HG02870 (cell line): ENCODE results near the gene WWOX.

Source experiments
- ATAC-seq: cut with Tn5 transposase; IDR thresholded peaks from one replicate; pipeline ENCODE4 v1.9.1; 2021; ENCODE audit warnings: mild to moderate bottlenecking, moderate library complexity; ENCODE audit not compliant: unreplicated experiment

WWOX gene

GRCh38 chr16:78773291-78773702, 673.8 kb downstream of the WWOX start:
- no peak for ATAC-seq

GRCh38 chr16:78773706-78774105, 674.3 kb downstream of the WWOX start:
- no peak for ATAC-seq

DNA sequence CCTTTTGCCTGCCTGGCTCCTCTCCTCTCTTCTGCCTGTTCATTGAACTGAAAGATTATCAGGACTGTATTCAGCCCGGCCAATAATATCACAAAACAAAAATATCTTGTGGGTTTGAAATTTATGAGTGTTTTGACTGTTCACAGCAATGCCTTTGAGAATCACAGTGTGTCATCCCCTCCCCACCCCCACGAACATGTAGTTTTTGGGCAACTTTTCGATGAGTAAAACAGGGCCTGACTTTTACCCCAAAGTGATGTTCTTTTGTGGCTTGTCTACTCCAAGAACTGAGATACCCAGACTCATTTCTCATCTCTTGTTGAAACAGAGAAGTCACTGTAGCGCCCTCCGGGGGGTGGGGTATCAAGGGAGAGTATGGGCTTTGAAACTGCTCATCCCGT, 675.7 kb downstream of the WWOX start:
- no peak for ATAC-seq

- no peak for ATAC-seq
Measured at GRCh38 chr16:78778101-78779004, 678.9 kb downstream of the WWOX start.

GRCh38 chr16:78780808-78781207, 681.4 kb downstream of the WWOX start:
- no peak for ATAC-seq

DNA sequence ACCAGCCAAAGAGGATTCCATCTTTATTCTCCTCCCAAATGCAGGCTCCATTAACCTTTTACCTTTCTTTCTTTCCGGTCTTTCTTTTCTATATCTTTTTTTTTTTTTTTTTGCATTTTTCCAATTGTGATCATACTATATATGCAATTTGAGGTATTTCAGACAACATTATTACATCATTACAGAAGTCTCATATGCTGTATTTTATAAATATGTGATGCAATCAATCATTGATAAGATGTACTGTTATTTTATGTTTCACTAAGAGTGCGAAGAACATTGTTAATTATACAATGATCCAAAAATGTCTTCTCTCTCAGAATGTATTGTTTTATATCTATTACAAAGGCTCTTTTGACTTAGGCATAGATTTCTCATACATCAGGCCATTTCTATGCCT, 683.1 kb downstream of the WWOX start:
- no peak for ATAC-seq

- ATAC-seq, result no peak
Measured at GRCh38 chr16:78783570-78784079, 684.2 kb downstream of the WWOX start.

GRCh38 chr16:78784771-78785170, 685.3 kb downstream of the WWOX start:
- no peak for ATAC-seq

DNA sequence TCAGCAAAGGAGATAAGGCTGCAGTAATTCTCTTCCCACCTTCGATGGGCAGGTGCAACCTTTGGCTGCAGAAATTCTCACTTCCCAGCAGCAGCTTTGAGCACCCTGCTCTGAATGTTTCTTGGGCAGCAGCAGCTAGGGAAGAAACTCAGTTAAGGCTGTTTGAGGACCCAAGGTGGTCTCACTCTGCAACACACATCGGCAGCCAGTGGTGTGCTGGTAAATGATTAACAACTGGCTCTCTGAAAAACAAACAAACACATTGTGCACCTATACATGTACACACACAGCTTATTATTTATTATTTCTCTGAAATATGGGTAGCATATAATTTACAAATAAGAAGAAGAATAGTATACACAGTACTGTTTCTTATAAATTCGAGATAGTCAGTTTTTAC, 685.8 kb downstream of the WWOX start:
- ATAC-seq, result no peak

DNA sequence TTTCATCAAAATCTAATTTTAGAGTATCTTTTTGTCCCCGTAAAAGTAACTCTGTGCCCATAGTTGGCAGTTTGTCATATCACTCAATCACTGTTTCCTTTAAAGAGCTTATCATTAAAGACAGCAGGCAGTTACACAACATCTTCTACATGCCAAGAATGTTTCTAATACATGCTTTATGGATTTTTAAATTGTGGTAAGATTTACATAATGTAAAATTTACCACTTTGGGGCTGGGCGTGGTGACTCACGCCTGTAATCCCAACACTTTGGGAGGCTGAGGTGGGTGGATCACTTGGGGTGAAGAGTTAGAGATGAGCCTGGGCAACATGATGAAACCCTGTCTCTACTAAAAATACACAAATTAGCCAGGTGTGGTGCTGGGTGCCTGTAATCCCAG, 687.2 kb downstream of the WWOX start:
- ATAC-seq, result no peak

- no peak for ATAC-seq
Measured at GRCh38 chr16:78788276-78788675, 688.8 kb downstream of the WWOX start.

DNA sequence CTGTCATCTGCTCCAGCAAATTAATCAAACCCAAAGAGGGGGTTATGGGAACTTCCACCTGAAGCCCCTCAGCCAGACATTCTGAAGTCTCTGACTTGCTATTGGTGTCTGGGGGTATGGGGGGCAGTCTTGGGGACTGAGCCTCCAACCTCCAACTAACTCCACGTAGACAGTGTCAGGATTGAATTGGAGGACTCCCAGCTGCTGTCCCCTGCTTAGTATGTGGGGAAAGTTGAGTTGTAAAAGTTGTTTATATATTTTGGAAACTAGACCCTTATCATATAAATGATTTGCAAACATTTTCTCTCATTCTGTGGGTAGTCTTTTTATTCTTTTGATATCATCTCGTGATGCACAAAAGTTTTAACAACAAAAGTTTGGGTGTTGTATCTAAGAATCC, 689.2 kb downstream of the WWOX start:
- no peak for ATAC-seq

DNA sequence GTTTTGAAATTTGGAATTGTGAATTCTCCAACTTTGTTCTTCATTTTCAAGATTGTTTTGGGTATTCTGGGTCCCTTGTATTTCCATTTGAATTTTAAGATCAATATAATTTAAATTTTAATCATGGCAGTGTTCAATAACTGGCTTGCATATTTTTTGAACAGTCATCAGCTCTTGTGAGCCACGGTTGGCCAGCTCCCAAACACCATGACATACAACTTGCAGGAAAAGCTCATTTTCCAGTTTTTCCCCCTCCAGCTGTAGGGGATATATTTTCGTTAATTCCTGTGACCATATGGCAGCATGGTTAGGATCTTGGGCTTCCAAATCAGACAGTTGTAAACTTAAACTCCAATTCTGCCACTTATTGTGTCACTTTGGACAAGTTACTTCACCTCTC, 690.1 kb downstream of the WWOX start:
- no peak for ATAC-seq

- no peak for ATAC-seq
Measured at GRCh38 chr16:78791011-78791410, 691.6 kb downstream of the WWOX start.

- ATAC-seq, result no peak
Measured at GRCh38 chr16:78791926-78792325, 692.5 kb downstream of the WWOX start.

DNA sequence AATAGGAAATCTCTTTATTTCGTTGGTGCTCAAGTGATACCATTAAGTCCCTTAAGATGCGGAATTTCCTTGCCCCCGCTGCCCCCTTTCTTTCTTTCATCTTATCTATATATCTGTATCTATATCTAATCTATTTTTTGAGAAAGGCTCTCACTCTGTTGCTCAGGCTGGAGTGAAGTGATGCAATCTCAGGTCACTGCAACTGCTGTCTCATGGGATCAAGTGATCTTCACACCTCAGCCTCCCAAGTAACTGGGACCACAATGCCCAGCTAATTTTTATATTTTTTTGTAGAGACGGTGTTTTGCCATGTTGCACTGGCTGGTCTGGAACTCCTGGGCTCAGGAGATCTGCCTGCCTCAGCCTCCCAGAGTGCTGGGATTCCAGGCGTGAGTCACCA, 693.5 kb downstream of the WWOX start:
- ATAC-seq, result no peak

- ATAC-seq, result no peak
Measured at GRCh38 chr16:78794581-78795250, 695.3 kb downstream of the WWOX start.

- ATAC-seq, result no peak
Measured at GRCh38 chr16:78795433-78795832, 696.0 kb downstream of the WWOX start.

DNA sequence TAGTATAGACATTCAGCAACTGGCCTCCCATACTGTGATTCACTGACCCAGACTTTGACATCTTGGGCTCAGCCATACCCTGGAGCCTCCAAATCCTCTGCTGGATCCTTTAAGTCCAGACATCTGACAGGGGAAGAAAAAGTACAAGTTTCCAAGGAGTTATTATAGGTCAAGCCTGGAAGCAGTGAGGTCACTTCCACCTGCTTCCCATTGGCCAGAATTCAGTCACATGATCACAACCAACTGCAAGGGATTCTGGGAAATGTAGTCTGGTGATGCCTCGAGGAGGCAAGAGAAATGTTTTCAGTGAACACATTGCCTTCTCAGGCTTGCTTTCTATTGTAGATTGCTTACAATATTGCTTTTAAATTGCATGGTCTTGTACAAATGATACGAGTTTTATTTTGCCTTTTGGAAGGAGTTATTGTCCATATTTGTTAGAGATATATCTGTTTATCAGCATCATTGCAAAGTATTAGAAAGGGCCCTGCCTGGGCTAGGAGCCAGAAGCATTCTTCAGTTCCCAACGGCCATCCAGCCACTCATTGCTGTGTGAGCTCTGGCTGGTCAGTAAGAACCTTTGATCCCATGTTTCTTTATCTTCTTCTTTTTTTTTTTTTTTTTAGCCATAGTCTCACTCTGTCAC, 696.9 kb downstream of the WWOX start:
- no peak for ATAC-seq

DNA sequence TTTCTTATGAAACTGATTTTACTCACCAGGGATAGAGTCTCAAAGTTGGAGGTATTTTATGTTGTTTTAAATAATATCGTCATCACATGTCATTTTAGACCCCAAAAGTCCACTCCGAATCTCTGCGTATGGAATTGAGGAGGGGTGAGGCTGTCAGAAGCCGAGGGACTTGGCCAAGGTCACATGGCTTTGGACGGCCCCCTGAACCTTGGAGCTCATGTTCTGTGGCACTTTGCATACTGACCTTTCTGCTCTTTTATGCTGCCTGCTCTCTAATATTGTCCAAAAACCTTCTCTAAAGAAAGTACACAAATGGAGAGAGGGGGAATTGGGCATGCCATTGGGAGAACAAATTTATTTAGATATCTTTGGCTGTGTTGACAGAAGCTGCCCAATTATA, 700.0 kb downstream of the WWOX start:
- no peak for ATAC-seq

DNA sequence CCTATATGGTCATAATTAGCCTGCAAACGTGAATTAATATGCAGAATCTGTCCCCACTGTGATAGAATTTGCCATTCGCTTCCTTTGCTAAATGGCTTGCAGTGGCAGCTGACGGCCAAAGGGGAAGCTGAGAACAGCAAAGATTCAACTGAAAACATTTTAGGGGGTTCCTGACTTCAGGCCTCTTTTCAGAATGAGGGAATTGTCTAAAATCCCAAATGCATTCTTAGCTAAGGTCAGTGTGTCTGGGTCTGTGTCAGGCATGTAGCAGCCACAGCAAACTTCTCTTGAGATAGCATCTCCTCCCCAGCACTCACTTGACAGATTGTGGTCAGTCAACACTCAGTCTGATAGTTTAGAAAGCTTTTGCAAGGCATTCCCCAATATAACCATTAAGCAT, 701.1 kb downstream of the WWOX start:
- ATAC-seq, result no peak
